ENCODE results near the gene PRAMEF15.
"Not testable (repeated sequence)": the region's sequence is repeated elsewhere in the genome, so short reads cannot be mapped to it uniquely, and the experiment has no call there.

The PRAMEF15 gene

DNA sequence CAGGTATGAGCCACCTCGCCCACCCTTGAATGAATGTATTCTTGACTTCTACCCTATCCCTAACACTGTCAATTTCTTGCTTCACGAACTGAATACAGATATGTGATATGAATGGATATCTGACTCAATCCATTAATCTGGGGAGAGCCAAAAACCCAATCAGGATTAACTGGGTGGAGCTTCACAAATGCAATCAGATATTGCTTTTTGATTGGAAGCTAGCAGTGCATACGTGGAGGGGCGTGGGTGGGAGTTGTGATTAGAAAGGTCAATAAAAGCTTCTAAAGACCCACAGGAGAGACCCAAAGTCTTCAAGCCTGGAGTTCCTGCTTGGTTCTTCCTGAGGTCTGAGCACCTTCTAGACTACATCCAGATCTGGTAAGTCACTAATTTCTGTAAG lies at the start of gene PRAMEF15:
TSS of gene PRAMEF15 (plus strand) at position 301 of the 400 bp plus-strand sequence. CDS start 2,827 bp downstream, outside the sequence.
- not testable (repeated sequence) for DNase-seq

GRCh38 chr1:13277016-13277415 lies 38.4 kb upstream of the PRAMEF15 start:
- not testable (repeated sequence) for DNase-seq

- not testable (repeated sequence) for DNase-seq
Measured at GRCh38 chr1:13279617-13280016, 35.8 kb upstream of the PRAMEF15 start.

DNA sequence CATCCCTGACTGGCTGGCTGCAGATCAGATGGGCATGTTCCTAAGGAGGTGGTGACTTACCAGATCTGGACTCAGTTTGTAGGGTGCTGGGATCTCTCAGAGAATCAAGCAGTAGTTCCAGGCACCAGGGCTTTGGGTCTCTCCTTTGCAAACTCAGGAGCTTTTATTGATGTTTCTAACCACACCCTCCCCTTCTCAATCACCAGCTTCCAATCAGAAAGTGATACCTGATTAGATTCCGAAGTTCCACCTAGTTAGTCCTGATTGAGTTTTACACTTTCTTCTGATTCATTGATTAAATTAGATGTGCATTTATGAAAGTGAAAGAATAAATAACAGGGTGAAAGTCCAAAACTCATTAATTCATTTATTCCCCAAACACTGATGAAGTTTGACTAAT lies 30.3 kb upstream of the PRAMEF15 start, which contains the start of gene PRAMEF8:
TSS of gene PRAMEF8 (minus strand) at position 101 of the 400 bp plus-strand sequence. CDS start 1,046 bp downstream, outside the sequence.
- not testable (repeated sequence) for DNase-seq

- not testable (repeated sequence) for DNase-seq
Measured at GRCh38 chr1:13289030-13289429, 26.4 kb upstream of the PRAMEF15 start.

GRCh38 chr1:13297216-13297931 lies 18.0 kb upstream of the PRAMEF15 start:
- DNase-seq = not testable (repeated sequence)

GRCh38 chr1:13298699-13299098 lies 16.7 kb upstream of the PRAMEF15 start:
- DNase-seq = not testable (repeated sequence)

GRCh38 chr1:13302197-13302596 lies 13.2 kb upstream of the PRAMEF15 start:
- not testable (repeated sequence) for DNase-seq

- DNase-seq = not testable (repeated sequence)
Measured at GRCh38 chr1:13303239-13303638, 12.1 kb upstream of the PRAMEF15 start, which contains the start of gene PRAMEF33. Gene PRAMEF33, plus strand, starts transcription at chr1:13303539. Its CDS starts 2,416 bp downstream, at chr1:13305955.

GRCh38 chr1:13342496-13342895 lies 27.1 kb downstream of the PRAMEF15 start:
- DNase-seq = not testable (repeated sequence)

DNA sequence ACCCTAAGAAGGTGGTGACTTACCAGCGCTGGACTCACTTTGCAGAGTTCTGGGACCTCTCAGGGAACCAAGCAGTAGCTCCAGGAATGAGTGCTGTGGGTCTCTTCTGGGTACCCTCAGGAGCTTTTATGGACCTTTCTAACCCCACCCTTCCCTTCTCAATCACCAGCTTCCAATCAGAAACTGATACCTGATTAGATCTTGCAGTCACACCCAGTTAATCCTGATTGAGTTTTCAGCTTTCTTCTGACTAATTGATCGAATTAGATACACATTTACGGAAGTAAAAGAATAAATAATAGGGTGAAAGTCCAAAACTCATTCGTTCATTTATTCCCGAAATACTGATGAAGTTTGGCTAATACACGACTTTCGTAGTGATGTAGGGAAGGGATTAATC lies 31.7 kb downstream of the PRAMEF15 start, which contains the start of gene PRAMEF14:
TSS of gene PRAMEF14 (minus strand) at position 101 of the 400 bp plus-strand sequence. CDS start 1,820 bp downstream, outside the sequence.
- not testable (repeated sequence) for DNase-seq

GRCh38 chr1:13353476-13353875 lies 38.1 kb downstream of the PRAMEF15 start:
- DNase-seq = not testable (repeated sequence)

DNA sequence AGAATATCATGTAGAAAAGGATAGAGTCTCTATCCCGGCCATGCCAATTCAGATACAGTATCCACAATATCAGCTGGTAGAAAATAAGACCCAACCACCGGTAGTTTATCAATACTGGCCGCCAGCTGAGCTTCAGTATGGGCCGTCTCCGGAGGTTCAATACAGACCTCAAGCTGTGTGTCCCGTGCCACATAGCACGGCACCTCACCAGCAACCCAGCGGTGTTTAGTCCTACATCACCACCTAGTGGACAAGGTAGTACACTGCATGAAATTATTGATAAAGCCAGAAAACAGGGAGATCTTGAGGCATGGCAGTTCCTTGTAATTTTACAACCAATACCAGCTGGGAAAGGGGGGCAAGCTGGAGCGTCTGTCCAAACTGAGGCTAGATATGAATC lies 39.1 kb downstream of the PRAMEF15 start:
- DNase-seq = not testable (repeated sequence)

DNA sequence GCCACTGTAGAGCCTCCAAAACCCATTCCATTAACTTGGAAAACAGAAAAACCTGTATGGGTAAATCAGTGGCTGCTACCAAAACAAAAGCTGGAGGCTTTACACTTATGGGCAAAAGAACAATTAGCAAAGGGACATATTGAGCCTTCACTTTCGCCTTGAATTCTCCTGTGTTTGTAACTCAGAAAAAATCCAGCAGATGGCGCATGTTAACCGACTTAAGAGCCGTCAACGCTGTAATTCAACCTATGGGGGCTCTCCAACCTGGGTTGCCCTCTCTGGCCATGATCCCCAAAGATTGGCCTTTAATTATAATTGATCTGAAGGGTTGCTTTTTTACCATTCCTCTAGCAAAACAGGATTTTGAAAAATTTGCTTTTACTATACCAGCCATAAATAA lies 41.4 kb downstream of the PRAMEF15 start:
- not testable (repeated sequence) for DNase-seq

DNA sequence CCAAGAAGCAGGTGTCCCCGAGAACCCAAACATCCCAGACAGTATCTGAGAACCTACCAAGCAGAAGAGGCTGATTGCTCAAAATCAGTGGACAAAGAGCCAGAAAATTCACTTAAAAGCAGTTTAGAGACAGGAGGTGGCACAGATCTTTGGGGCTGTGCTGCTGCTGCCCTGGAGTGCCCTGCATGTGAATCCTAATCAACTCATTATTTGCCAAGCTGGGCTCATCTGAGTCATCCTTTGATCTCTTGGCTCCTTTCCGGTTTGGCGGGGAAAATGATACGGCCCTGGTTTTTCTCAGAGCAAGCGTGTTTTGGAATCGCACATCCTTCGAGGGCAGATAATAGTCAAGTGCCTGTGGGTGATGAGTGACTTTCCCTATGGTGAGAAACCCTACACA lies 47.0 kb downstream of the PRAMEF15 start:
- DNase-seq = not testable (repeated sequence)

DNA sequence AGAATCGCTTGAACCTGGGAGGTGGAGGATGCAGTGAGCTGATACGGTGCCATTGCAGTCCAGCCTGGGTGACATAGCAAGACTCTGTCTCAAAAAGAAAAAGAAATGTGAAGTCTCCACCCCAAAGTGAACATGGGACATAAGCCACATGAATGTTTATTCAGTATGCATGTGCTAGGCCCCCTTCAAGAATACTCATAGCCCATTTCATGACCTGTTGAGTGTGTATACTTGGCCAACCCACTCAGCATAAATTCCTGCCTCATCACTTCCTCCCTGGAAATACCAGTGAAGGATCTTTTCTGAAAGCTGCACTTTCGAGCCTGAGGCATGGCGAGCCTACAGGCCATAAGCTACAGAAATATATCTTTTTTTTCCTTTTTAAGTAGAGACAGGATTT lies 49.5 kb downstream of the PRAMEF15 start:
- DNase-seq = not testable (repeated sequence)

GRCh38 chr1:13366536-13366935 lies 51.2 kb downstream of the PRAMEF15 start:
- DNase-seq = not testable (repeated sequence)

DNA sequence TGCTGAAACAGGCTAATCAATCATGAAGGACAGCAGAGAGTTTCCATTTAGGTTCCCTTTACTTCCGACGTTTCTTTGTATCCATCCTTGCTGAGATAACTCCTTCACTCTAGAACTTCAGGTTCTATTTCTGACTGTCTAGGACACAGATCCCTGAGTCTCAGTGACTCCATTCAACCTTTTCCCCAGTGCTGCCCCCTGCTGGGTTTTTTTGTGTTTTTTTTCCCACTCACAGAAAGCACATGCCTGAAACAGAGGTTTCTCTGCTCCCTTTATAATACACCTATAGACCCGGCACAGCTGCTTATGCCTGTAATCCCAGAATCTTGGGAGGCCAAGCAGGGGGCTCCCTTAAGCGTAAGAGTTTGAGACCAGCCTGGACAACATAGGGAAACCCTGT lies 53.2 kb downstream of the PRAMEF15 start:
- DNase-seq = not testable (repeated sequence)
